Neural progenitor cell (in vitro differentiated cells): ENCODE results near the gene GCNT1.

Source experiments
- EZH2 ChIP-seq: fragments of 200-600 bp; sonication (generic); IDR thresholded peaks from 2 replicates; pipeline ENCODE4 v1.6.1; 2017; ENCODE audit warnings: antibody characterized with exemption, mild to moderate bottlenecking, moderate library complexity
- EZH2phosphoT487 ChIP-seq: fragments of 200-600 bp; sonication (generic); IDR thresholded peaks from 2 replicates; pipeline ENCODE4 v1.6.1; 2017; ENCODE audit warnings: antibody characterized with exemption
- TF ChIP-seq, protein P1 (sequence below): fragments of 200-600 bp; sonication (generic); IDR thresholded peaks from 2 replicates; pipeline ENCODE4 v1.5.1; 2017; ENCODE audit warnings: antibody characterized with exemption, mild to moderate bottlenecking

GRCh38 chr9:76459694-76460635, 983 bp downstream of the GCNT1 start:
- TF ChIP-seq, protein P1, sequence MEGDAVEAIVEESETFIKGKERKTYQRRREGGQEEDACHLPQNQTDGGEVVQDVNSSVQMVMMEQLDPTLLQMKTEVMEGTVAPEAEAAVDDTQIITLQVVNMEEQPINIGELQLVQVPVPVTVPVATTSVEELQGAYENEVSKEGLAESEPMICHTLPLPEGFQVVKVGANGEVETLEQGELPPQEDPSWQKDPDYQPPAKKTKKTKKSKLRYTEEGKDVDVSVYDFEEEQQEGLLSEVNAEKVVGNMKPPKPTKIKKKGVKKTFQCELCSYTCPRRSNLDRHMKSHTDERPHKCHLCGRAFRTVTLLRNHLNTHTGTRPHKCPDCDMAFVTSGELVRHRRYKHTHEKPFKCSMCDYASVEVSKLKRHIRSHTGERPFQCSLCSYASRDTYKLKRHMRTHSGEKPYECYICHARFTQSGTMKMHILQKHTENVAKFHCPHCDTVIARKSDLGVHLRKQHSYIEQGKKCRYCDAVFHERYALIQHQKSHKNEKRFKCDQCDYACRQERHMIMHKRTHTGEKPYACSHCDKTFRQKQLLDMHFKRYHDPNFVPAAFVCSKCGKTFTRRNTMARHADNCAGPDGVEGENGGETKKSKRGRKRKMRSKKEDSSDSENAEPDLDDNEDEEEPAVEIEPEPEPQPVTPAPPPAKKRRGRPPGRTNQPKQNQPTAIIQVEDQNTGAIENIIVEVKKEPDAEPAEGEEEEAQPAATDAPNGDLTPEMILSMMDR: peak; percentile 56
- TF ChIP-seq EZH2 (no peak), EZH2phosphoT487 (no peak)
